COR-L47 (cell line): Measurements from ENCODE around the gene KANK4.
"Not testable (repeated sequence)": the region's sequence is repeated elsewhere in the genome, so short reads cannot be mapped to it uniquely, and the experiment has no call there.

Experiments
- DNase-seq: peaks from one replicate; lab custom pipeline; 2025; lab: John Stamatoyannopoulos, UW

Gene KANK4

GRCh38 chr1:62271948-62272728 is 47.1 kb downstream of the KANK4 start:
- DNase-seq, result no peak

GRCh38 chr1:62271134-62271533 is 48.1 kb downstream of the KANK4 start:
- no peak for DNase-seq

DNA sequence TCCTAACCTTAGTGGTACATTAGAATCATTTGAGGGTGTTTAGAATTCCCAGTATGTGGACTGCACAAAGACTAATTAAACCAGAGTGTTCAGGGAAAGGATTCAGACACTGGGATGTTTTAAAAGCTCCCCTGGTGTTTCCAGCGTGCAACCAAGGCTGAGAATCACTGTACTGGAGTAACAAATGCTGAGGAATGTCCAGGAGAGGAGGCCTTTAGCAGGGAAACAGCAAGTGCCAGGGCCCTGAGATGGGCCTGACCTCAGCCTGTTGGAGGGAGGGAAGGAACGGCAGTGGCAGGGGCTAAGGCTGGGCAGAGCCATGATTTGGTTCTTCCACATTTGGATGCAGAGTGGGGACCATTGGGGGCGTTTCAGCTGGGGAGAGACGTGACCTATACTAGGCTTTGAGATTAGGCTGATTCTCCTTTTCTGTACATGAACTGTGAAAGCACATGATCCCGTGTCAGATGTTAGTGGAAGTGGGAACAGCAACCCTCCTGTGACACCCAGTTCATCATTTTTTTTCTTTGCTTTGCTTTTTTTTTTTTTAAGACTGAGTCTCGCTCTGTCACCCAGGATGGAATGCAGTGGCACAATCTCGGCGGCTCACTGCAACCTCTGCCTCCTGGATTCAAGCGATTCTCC is 49.3 kb downstream of the KANK4 start:
- no peak for DNase-seq

GRCh38 chr1:62269439-62269838 is 49.8 kb downstream of the KANK4 start:
- DNase-seq, result no peak

GRCh38 chr1:62268315-62268714 is 50.9 kb downstream of the KANK4 start:
- no peak for DNase-seq

DNA sequence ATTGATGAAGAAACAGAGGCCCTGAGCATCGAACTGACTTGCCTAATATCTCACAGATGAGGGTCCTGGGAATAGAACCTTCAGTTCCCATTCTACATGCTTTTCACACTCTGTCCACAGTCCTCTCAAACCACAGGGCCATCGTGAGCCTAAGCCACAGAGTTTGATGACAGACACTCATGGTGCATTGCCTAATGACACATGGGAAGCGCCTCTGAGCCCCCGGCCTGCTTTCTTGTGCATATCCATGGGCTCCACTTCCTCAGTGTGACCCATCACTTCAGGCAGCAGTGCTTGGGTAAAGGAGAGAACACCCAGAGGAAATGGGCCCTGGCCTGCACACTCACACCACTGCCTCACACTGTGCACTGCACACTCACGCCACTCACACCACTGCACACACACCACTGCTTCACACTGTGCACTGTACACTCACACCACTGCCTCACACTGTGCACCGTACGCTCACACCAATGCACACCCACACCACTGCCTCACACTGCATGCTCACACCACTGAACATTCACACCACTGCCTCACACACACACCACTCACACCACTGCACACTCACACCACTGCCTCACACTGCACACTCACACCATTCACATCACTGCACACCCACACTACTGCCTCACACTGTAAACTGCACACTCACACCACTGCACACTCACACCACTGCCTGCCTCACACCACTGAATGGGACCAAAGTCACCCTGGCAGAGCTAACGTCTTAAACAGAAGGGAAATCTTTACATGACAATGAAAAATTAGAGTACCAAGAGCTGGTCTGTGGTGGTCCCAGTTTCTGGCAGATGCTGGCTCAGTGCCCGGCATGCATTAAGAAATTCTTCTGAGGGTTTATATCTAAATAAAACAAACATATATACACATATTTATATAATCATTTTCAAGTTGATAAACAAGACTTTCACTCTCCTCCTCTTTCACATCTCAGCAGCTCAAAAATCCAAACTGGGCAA is 53.0 kb downstream of the KANK4 start:
- no peak for DNase-seq

DNA sequence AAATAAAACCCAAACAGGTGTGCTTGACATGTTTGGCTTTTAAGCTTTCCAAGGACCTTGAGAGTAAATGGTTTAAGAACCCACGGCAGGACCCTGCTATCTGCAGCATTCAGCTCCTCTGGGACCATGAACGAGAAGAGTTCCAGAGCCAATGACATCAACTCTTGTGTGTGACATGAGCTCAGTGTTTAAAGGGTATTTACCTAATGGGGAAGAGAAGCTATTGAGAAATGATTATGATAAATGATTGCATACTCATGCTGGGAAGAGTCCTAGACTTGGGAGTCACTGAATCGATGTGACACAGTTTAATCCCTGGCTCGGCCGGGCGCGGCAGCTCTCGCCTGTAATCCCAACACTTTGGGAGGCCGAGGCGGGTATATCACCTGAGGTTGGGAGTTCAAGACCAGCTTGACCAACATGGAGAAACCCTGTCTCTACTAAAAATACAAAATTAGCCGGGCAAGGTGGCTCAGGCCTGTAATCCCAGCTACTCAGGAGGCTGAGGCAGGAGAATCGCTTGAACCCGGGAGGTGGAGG is 55.4 kb downstream of the KANK4 start:
- DNase-seq, result no peak

- no peak for DNase-seq
Observed at GRCh38 chr1:62263006-62263813, 56.0 kb downstream of the KANK4 start.

GRCh38 chr1:62260688-62261087 is 58.5 kb downstream of the KANK4 start:
- no peak for DNase-seq

- DNase-seq, result no peak
Observed at GRCh38 chr1:62259551-62259950, 59.7 kb downstream of the KANK4 start.

DNA sequence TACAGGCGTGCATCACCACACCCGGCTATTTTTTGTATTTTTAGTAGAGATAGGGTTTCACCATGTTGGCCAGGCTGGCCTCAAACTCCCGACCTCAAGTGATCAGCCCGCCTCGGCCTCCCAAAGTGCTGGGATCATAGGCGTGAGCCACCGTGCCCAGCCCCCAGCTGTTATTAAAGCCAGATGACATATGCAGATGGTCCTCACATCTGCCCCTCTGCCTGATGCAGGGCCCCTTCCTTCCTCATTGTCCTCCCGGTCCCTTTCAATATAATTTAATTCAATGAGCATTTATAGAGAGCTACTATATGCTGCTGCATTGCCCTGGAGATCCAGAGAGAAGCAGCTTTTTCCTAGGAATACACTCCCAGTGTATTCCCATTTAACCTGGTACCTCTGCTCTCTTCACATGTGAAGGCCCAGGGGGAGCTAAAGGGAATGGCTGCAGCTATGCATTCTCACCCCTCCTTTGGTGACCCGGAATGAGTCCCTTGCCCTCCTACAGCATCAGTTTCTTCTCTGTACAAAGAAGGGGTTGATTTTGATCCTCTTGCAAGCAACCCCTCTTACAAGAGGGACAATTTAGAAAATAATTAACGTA is 69.0 kb downstream of the KANK4 start:
- no peak for DNase-seq

DNA sequence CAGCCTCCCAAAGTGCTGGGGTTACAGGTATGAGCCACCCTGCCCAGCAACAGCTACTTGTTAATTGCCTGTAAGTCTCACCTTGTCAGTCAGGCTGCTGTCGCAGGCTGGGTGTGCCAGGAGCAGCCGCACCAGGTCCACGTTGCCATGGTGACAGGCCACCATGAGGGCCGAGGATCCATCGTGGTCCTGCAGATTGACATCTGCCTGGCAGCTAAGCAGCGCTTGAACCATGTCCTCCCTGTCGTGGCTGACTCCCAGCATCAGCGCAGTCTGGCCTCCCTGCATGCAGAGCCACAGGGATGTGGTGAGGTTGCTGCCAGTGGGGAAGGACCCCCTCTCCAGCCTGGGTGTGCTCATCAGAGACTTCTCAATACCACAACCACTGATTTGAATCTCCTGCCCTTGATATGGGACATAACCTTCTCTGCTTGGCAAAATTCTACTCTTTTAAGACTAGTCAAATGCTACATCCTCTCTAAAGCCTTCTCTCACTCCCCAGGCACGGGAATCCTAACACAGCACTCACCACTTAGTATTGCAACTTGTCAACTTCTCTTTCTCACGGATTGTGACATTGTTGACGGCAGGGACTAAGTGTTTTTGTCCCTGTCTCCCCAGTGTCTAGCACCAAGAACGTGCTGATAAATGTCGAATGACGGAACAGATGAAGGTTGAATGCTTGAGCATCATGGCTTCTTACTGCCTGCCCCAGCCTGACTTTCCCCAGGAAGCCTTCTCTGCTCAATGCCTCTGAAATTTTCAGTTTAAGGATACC is 71.7 kb downstream of the KANK4 start:
- peak; percentile 59 for DNase-seq

- no peak for DNase-seq
Observed at GRCh38 chr1:62245201-62245600, 74.0 kb downstream of the KANK4 start.

- DNase-seq, result not testable (repeated sequence)
Observed at GRCh38 chr1:62244380-62244779, 74.9 kb downstream of the KANK4 start.

DNA sequence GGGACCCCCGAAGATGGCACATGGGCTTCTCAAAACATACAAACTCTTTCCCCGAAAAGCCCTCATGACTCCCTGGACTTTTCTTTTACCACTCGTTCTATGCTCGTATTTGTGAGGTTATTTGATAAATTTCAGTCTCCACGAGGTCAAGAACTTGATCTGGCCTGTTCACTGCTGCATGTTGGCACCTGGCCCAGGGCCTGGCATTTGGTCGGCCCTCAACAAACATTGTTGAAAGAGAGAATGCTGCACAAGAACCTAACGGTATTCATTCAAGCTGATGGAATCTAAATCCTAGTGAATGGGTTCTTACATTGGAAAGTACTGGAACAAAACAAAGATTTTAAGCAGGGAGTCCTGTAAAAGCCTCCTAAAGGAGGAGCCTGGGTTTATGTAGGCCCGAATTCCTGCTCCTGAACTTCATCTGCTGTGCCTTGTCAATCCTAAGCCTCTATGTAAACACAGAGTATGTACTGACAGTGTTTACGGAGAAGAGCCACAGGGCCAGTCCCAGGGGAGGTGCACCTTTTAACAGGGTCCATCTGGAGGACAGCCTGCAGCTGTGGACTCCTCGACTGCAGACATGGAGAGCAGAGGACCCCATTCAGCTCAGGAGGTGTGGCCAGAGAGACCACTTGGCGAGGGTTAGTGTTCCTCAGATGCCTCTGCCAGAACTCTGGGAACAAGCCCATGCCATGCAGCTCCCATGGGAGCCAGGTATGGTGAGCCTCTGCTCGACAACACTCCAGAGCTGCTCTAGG is 77.7 kb downstream of the KANK4 start:
- DNase-seq, result no peak

DNA sequence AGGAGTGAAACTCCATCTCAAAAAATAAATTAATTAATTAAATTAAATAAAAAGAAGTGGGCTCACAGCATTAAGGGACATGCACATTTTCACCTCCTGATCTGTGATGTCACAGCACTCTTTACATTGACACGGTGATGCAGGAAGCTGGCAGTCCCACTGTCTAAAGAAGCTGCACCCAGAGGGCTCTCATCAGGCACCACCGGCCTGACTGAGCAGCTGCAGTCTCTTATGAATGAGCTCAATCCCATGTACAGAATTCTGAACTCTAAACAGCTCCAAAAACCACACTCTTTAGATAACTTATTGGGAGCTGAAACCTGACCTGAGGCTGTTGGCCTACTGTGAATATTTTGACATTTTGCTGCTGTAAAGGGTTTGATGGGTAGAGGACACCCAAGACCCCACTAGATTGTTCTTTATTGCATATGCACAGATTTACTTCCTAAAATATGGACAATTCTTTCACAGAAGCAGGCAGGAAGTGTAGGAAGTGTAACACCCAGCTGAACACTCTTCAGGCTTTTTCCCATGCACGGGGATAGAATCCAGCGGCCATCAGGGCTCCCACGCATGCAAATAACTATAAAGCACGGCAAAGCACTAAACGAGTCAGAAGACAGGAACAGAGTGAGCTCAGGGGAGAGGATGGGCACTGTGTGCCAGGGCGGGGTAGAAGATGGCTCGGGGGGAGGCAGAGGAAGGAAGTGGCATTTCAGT is 78.4 kb downstream of the KANK4 start:
- DNase-seq, result no peak

DNA sequence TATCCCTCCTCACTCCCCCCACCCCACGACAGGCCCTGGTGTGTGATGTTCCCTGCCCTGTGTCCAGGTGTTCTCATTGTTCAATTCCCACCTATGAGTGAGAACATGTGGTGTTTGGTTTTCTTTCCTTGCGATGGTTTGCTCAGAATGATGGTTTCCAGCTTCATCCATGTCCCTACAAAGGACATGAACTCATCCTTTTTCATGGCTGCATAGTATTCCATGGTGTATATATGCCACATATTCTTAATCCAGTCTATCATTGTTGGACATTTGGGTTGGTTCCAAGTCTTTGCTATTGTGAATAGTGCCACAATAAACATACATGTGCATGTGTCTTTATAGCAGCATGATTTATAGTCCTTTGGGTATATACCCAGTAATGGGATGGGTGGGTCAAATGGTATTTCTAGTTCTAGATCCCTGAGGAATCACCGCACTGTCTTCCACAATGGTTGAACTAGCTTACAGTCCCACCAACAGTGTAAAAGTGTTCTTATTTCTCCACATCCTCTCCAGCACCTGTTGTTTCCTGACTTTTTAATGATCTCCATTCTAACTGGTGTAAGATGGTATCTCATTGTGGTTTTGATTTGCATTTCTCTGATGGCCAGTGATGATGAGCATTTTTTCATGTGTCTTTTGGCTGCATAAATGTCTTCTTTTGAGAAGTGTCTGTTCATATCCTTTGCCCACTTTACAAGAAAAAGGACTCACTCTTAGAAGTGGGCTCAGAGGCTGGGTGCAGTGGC is 79.4 kb downstream of the KANK4 start:
- DNase-seq, result not testable (repeated sequence)

- no peak for DNase-seq
Observed at GRCh38 chr1:62238507-62238906, 80.7 kb downstream of the KANK4 start.
